NCI-H1930 (cell line): ENCODE results near the gene IDH3A.
"Not testable (repeated sequence)": the region's sequence is repeated elsewhere in the genome, so short reads cannot be mapped to it uniquely, and the experiment has no call there.

Experiments
- DNase-seq, 2 experiments: peaks; one replicate each; lab custom pipeline; 2025; lab: John Stamatoyannopoulos, UW

Gene IDH3A

DNA sequence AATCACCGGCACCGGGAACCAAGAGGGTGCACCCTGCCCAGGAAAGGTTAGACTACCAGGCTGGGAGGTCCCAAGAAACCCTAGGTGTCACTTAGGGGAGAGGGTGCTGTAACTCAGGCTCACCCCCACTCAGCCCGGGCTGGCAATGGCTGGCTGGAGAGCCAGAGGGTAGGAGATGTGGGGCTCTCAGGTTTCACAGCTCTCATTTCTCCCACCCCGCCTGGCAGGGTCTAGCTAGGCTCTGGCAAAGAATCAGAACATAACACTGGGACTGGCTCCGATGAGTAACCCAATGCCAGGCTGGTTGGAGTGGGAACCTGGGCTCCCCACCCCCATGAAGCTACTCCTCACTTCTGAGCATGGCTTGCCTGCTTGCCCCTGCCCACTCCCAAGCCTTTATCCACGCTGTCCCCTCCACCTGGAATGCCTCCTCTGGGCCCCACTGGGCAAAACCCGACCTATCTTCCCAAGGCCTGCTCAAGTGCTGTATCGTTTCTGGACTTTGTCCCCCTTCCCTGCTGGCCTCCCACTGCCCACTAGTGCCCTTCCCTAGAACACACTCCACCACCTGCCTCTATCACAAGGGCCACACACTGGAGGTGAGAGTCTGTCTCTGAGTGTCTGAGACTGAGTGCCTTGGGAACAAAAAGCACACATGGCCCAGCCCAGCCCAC lies 19.9 kb upstream of the IDH3A start:
- DNase-seq: no peak

DNA sequence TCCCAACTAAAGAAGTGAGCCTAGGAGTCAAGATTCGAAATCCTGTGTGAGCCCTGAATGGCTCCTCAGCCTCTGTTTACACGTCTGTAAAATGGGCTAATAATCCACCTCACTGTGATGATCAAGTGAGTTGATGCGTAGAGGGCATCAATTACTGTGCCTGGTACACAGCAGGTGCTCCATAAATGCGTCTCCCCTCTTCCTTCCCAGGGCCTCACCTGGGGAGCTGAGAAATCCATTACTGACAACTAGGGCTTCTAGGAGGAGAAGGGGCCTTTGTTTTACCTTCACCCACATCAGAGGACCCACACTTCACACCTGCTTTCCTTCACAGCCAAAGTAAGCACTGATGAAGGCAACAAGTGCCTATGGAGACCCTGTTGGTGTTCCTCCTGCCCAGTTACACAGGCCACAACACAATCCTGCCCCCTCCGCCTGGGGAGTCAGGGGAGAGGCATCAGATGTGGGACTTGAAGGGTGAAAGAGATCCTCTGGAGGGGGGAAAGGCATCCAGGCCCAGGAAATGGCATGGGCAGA lies 19.3 kb upstream of the IDH3A start:
- no peak for DNase-seq

DNA sequence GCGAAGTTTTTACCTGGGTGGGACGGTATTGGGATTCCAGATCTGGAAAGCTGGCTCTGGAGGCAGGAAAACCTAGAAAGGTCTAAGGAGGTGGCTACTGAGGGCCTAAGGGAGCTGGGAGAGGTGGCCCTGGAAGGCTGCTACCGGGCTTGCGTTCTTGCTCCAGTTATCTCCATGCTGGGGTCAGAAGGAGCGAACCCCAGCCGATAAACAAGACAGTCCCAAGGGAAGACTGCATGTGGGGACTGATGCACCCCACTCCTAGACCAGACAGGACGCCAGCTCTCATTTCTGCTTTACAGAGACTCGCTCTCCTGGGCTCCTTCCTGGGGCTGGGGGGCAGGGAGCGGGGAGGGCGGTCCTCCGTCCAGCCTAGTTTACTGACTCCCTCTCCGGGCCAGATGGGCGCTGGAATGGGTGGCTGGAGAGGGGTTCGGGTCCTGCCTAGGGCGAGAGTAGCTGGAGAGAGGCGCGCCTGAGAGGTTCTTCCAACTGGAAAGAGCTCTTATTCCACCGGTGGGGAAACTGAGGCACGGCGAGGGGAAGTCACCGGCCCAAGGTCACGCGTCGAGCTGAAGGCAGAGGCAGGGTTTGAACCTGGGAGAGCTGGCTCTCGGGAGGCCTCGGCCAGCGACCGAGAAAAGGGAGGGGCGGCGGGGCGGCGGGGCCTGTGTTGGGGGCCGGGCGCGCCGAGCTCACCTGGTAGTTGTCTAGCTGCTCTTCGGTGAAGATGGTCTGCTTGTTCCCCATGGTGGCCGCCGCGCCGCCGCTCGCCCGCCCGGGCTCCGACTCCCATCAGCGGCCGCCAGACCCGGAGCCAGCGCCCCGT lies 18.5 kb upstream of the IDH3A start:
- no peak for DNase-seq

DNA sequence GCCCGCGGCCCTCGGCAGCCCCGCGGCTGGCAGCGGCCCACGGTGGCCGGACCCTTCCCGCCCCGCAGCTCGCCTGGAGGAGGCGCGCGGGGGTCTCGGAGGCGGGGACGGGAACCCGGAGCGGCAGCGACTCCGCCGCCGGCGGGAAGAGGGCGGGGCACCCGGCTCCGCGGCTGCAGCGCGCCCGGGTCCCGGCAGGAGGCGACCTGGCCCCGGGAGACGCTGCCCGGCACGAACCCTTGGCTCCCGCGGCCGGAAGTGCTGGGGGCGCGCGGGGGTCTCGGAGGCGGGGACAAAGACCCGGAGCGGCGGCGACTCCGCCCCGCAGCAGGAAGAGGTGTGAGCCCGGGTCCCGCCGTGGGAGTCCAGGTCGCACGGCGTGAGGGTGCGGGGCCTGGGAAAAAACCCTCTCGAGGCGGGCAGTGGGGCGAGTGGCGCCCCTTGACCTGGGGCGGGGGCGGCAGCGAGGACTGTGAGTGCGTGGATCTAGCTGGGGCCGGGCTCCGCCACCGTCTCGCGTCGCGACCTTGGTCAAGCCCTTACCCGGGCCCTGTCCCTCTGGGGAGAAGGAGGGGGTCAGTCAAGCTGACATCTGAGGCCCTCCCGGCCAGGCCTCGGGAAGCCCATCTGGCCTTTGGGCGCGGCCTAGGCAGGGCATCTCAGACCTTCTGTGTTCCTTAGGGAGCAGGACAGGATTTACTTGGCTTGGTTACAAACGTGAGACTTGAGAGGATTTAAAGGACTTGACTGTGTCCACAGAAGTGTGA lies 17.7 kb upstream of the IDH3A start, which contains the start of gene CIB2:
CIB2 (minus strand) TSS at position 151 of the 767 bp plus-strand sequence. CDS start 230 bp downstream, outside the sequence.
- DNase-seq: peak; percentile 42 to 66

DNA sequence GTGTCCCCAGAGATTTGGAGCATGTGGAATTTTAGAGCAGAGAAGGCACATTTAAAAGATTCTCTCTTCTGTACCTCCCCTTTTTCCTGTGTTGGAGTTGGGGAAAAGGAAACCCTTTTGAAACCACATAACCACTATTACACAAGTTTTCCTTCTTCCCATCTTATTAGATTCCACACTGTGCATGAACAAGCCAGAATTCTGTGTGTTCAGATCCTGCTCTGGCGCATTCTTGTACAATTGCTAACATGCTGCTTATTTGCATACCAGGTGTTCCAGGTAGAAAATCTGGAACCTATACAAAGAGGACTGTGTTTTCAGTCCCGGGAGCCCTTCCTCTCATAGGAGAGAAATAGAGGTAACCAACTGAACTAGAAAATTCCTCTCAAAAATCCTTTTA lies 15.4 kb upstream of the IDH3A start:
- DNase-seq: no peak

DNA sequence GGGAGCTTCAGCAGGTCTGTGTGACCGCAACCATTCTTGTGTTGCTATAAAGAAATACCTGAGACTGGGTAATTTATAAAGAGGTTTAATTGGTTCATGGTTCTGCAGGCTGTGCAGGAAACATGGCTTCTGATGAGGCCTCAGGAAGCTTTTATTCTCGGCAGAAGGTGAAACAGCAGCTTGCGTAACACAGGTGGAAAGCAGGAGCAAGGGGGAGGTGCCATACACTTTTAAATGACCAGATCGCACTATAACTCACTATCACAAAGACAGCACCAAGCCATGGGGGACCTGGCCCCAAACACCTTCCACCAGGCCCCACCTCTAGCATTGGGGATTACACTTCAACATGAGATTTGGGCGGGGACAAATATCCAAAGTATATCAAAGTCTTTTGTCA lies 9.6 kb upstream of the IDH3A start:
- no peak for DNase-seq

DNA sequence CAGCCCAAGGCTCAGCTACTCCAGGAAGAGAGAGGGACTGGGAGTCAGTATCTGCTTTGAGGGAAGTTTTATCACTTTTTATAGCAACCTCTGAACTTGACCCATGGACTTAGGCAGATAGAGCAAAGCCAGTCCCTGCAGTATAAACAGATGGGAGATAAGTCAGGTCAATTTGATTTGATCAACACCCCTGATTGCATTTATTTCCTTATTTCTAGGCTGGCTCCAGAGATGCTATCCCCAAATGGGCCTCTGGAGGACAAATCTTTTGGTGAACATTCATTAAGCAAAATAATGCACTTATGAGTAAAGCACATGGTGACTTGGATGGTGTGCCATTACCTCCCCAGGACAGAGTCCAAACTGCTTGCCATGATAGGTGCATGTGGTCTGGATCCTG lies 8.9 kb upstream of the IDH3A start:
- DNase-seq: no peak

DNA sequence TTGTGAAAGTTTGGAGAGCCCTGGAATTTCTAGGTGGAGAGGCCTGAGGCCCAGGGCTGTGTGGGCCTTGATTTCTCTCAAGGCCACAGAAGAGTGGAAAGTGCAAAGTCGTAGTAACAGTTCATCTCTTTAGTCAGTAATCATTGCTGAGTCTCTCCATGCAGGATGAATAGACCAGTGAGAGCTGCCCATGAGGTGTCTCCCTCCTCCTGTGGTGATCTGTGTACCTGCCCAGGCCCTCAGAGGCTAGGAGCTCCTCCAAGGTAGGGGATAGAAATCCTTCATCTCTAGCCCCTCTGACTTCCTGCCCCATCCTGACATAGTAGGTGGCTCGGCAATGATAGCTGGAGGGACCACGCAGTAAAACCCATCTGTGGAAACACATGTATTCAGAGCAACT lies 6.8 kb upstream of the IDH3A start:
- DNase-seq: no peak

DNA sequence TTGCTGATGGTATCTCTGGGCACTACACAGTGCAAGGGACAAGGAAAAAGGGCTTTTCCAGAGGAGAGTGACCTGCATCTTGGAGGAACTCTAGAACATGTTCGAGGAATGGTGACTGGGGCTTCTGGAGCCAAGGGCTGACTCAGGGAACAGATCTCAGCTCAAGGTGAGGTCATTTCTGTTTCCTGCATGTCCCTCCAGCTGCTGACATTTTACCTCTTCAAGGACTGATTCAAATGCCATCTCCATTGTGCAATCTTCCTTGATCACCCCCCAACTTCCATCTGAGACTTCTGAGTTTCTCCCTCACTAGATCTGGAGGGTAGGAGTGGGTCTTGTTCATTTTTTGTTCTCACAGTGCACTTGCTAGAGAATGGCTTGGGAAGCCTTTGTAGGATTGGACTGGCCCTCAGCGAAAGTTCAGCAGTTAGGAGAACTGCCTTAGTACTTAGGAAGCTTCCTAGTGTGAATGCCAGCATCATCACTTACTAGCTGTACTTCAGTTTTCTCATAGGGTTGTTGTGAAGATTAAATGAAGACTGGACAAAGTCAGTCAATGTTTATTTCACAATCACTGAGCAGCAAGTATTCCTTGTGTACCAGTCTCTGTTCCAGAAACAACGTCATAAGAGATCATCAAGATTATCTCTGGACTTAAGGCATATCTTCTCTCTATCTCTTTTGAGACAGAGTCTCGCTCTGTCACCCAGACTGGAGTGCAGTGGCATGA lies 2.6 kb upstream of the IDH3A start:
- no peak for DNase-seq

DNA sequence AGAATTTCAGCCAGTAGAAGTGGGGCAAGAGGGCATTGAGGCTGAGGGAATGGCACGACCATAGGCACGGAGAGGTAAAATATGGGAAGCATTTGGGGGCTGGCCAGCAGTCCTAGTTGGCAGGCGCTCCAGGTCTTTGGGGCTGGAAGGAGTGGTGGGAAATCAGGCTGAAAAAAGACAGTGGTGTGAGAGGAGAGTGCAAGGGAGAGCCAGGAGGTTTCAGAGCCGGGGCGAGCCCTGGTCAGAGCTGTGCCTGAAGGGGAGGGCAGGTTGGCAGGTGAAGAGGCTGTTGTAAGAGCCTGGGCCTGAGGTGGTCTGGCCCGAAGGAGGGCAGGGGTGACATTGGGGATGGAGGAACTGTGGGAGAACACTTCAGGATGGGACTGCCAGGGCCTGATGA lies 1.6 kb upstream of the IDH3A start:
- no peak for DNase-seq

DNA sequence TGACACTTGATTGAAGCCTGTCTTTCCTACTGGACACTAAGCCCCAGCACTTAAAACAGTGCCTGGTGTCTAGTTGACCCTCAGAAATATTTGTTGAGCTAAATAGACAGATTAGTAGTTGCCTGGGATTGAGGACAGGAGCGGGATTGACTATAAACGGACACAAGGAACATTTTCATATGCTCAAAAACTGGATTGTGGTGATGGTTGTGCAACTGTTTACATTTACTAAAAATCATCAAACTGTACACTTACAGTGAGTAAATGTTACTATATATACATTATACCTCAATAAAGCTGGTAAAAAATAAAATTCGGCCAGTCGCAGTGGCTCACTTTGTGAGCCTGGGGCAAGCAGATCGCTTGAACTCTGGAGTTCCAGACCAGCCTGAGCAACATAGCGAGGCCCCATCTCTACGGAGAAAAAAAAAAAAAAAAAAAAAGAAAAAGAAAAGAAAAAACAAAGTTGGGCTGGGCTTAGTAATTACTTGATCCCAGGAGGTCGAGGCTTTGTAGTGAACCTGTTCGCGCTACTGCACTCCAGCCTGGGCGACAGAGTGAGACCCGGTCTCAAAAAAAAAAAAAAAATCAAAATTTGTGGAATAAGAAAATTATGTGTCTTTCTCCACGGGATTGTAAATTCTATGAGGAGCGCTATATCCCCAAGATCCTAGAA lies 632 bp upstream of the IDH3A start:
- no peak for DNase-seq

DNA sequence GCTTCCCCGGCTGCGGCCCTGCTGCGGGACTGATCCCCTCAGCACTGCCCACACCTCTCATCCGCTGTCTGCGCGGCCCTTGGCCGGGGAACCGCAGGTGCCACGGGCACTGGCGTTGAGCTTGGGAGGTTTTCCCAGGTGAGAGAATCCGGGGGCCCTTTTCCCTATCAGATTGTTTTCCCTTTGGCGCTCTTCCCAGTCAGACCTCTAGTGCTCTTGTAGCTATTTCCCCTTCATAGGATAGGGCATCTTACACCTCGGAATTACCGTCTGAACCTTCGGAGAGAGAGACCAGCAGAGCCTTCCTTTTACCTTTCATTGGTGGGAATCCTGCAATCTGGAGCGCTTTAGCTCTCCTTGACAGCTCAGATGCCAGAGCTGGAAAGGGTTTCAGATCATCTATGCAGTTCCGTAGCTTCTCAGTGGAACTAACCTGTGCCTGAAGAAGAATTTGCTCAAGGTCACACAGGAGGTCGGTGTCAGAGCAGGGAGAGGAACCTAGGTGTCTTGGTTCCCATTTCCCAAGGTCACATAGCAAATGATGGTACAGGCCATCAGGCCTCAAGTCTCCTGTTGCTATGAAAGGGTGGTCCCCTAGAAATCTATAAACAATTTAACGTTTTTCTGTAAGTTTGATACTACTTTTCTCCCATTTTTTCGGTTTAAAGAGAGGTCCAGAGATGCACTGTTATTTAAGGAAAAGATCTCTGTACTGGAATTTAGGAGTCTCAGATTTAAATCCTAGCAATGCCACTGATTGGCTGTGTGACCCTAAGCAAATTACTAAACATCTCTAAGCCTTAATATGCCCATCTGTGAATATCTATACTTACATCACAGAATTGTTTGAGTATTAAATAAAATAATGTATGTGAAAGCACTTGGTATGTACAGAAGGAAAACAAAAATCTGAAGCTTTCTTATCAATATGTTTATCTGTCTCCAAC lies 916 bp downstream of the IDH3A start:
- no peak for DNase-seq

DNA sequence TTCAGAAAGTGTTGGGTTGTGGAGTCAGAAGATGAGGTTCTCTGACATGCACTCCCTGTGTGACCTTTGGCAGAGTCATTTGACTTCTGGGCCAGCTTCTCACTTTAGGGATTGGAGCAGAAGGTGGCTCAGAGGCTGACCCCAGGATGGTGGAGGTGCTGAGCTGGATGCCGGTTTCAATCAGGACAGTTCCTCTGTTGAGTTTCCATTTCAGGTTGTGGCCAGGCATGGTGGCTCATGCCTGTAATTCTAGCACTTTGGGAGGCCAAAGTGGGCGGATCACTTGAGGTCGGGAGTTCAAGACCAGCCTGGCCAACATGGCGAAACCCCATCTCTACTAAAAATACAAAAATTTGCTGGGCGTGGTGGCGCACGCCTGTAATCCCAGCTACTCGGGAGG lies 1.9 kb downstream of the IDH3A start:
- not testable (repeated sequence) for DNase-seq

DNA sequence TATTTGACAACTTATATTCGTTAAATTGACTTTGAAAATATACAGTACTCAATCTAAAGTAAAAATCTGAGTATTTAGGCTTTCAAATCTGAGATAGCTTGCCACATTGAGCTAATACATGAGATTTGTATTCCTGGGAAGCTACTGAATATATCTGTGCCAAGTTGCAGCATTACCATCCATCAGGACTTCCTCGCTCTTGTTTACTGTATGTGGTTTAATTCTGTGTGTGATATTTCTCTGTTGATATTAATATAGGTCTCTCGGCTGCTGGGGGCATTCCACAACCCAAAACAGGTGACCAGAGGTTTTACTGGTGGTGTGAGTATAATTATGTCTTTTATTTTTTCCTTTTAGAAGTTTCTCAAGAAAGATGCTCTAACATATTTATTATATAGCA lies 5.8 kb downstream of the IDH3A start:
- no peak for DNase-seq

DNA sequence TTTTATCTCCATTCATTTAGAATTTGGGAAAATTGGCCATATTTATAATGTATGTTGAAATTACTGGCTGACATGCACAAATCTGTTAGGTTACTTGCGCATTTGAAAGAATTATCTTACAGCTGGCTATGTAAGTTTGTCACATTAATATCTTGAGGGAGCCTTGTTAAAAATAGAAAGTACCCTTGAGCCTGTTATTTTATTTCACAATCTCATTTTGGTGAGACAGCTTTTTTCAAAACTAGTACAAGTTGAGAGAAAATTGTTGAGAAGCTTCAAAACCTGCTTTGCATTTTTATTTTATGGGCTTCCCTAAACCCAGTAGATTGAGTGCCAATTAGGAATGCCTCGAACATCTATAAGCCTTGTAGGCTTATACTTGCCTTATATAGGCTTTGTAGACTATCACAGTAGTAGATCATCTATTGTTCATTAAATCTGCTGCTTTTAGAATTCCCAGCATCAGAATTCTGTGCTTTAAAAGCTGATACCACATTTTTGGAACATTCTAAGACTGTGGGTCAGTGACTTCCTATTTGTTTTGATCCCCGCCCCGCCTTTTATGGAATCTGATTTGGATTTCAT lies 6.3 kb downstream of the IDH3A start:
- DNase-seq: no peak

DNA sequence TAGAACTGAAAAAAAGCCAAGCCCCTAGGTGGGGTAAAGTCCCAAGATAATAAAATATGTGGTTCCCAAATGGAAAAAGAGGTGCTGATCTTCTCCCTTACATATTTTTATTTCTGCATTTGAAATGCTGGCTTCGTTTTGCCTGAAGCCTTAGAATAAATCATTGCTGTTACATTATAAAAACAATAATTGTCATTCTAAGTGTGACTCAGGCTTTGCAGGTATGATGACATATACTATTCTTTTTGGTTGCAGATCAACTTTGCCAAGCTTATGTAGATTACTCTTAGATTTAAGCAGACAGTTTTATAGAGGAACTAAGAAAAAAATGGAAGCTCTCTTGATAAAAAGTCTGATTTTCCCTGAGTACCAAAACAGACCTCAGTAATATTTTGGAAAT lies 7.5 kb downstream of the IDH3A start:
- no peak for DNase-seq

DNA sequence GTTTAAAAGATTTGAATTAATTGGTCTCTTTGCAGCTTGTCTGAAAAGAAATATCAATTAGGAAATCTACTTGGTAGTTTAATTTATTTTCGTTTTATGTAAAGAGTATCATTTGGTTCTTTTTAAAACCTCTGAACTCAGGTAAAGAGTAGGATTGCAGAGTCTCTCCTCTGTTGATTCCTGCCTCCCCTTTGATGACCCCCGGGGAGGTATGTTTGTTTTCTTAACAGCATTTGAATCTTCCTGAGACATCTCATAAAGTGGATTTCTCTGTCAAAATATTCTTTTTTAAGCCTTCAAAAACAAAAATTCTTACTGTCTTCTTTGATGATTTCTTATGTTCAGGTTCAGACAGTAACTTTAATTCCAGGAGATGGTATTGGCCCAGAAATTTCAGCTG lies 8.0 kb downstream of the IDH3A start:
- DNase-seq: no peak

DNA sequence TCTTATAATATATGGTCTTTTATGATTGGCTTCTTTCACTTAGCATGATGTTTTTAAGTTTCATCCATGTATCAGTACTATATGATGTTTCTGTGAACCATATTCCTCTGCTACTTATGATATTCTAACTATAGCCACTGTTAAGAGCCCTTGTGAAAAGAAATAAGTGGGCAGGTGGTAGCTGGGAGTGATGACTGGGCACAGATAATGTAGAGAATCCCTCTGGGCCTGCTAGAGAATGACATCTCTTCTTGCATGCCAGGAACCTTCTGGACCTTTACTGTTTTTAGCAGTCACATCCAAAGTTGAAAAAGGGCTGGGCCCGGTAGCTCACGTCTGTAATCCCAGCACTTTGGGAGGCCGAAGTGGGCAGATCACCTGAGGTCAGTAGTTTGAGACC lies 10.2 kb downstream of the IDH3A start:
- DNase-seq: no peak

DNA sequence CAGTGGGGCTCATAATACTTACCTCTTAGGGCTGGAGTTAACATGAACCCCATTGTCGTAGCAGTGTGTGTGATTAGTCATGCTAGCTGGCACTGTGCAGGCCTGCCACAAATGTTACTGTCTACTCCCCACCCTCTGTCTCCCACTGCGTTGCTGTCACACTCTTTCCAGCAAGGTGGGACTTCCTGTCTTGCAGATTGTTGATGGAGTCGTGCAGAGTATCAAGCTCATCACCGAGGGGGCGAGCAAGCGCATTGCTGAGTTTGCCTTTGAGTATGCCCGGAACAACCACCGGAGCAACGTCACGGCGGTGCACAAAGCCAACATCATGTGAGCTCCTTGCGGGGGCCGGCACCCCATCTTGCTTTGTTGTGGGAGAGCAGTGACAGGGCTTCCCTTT lies 12.9 kb downstream of the IDH3A start:
- DNase-seq: no peak

DNA sequence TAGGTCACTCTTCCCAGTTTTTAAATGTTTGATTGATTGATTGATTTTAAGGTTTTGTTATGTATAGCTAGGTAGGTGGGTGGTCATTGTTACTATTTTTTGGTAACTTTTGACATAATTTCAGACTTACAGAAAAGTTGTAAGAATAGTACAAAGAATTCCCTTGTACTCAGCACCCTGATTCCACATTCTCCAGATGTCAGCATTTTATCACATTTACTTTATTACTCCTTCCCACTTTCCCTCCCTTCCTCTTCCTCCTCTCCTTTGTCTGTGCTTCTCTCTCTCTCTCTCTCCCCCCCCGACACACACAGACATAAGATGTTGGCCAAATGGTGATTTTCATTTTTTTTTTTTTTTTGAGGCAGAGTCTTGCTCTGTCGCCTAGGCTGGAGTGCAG lies 14.8 kb downstream of the IDH3A start:
- no peak for DNase-seq
